ENCODE measurements around the gene CTPS1. TPM values are rescaled to one million over a fixed set of nuclear protein-coding genes. Genes with fewer than 3 reads are reported as not detected.

CTPS1 gene
- total RNA-seq, 2 donors from 2014 or later: 11.1 to 14.0 TPM

DNA sequence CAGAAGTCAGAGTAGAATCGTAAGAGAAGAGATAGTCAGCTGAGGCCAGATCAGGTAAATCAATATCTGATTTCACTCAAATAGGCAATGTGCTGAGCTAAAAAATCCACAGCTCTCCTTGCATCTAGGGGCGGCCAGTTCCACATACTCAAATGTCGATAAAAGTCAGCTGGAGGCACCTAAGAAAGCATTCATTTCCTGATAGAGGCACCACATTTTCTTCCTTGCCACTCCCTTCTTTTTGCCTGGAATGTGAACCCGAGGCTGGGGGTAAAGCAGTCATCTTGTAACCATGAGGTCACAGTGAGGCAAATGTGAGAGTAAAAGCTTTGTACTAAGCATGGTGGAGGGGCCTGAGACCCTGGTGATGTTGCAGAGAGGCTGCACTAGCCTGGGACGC is 24.2 kb upstream of the CTPS1 start:
- intact Hi-C loops (cut with DNase I, micrococcal nuclease): loop anchor here in 1 of 2 donors (10.0 kb wide), 2 partner anchors 180 to 330 kb away; no protein-coding TSS in a partner anchor
- no peak for DNase-seq
- ATAC-seq: no peak

DNA sequence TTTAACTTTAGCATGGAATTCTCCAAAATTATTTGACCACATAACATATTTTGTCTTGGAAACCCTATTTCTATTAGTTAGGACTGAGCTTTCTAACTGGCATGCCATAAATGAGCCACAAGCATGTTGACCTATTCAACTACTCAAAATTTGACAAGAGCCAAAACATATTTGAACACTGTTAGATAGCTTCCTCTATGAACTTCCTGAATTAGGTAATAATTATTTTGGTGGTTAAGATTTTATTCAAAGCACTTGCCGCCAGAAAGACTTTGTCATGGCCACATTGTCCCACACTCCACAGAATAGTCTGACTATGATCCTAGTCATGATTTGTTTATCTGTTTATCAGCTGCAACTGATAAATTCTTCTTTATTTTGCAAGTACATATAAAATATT is 23.1 kb upstream of the CTPS1 start:
- ATAC-seq: no peak
- no peak for DNase-seq
- intact Hi-C loops (cut with DNase I, micrococcal nuclease): loop anchor here in 1 of 2 donors (10.0 kb wide), 2 partner anchors 182 to 332 kb away; no protein-coding TSS in a partner anchor

DNA sequence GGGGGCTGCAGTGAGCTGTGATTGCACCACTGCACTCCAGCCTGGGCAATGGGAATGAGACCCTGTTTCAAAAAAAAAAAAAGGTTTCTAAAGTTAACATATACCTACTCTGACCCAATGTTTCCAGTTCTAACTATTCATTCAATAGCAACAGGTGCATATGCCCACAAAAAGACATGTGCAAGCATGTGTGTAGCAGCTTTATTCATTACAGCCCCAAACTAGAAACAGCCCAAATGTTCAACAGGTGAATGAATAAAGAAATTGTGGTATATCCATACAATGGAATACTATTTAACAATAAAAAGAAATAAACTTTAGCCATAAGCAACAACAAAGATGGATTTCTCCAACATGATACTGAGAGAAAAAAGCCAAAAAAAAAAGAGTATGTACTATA is 21.3 kb upstream of the CTPS1 start:
- intact Hi-C loops (cut with DNase I, micrococcal nuclease): loop anchor here in 1 of 2 donors (10.0 kb wide), 2 partner anchors 183 to 333 kb away; no protein-coding TSS in a partner anchor
- DNase-seq: no peak
- ATAC-seq: no peak

DNA sequence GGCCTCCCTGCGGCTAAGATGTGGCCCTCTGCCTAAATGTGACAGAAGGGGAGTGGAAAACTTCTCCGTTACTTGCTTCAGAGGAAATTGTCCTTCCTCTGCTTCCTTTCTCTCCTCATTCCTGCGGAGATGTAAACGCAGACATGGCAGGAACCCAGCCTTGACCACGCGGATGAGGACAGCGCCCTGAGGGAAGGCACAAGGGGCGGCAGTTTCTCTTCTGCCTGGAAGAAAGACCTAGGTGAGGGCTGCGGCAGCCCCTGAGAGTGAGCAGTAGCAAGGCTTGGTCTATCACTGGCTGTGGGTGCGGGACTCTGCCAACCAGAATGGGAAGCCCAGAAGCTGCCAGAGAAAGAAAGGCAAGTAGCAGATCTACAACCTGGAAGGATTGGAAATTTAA is 14.0 kb upstream of the CTPS1 start:
- ATAC-seq: no peak
- no peak for DNase-seq
- intact Hi-C loops (cut with DNase I, micrococcal nuclease): no loop called here

DNA sequence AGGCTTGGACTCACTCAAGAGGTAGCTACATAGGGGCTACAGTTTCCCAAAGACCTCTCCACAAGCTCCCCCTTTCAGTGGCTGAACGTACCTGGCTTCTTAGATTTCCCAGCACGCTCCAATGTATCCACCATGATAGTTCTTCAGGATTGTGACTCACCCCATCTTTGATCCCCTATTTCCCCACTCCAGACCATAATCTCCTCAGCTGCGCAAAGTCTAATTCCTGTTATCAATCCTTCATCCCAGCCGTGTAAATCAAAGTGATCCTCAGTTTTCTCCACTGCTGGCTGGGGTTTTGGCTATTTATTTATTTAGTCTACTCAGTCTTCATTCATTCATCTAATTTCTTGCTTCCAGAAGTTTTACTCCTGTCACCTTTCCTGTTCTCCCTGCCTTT is 13.1 kb upstream of the CTPS1 start:
- ATAC-seq: no peak
- DNase-seq: no peak
- intact Hi-C loops (cut with DNase I, micrococcal nuclease): no loop called here

DNA sequence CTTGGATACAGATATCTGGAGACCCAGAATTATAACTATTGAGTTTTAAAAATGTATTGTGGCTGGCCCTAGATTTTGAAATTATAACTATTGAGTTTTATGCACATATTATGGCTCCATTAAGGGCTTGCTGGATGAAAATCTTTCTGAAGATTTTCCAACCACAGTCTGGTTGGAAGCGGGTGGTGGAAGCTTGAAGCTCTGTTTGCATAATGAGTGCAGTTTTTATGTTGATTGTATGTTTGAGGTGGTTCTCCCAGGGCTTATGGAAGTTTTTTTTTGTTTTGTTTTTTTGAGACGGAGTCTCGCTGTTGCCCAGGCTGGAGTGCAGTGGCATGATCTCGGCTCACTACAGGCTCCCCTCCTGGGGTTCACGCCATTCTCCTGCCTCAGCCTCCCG is 10.1 kb upstream of the CTPS1 start:
- ATAC-seq: no peak
- intact Hi-C loops (cut with DNase I, micrococcal nuclease): no loop called here

DNA sequence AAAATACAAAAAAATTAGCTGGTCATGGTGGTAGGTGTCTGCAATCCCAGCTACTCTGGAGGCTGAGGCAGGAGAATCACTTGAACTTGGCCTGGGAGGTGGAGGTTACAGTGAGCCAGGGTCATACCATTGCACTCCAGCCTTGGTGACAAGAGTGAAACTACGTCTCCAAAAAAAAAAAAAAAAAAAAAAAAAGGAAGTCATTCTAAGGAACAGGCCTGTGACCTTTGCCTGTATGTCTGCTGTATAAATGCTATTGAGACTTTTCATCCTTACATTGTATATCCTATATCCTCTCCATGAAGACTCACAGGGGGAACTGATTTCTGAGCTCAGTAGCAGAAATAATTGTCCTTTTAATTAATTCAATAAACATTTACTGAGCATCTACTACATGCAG is 7.5 kb upstream of the CTPS1 start:
- ATAC-seq (no peak), DNase-seq (no peak)
- intact Hi-C loops (cut with DNase I, micrococcal nuclease): no loop called here

More for the DNA sequence above, 10.1 kb upstream of the CTPS1 start:
- DNase-seq: no peak

DNA sequence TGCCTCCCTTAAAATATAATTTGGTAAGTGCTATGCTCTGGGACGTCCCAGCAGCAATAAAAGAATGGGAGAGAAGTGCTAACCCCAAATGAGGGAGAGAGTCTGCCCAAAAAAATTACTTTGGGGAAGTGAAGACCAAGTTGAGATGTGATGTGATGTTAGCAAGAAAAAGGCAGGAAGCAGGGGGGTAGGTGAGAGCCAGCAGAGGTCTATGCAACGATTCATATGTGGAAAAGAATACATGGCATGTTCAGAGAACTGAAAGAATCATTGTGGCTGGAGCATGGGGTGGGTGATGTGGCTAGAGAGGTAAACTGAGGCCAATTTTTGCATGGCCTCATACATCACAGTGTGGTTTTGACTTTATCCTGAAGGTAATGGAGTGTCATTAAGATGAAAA is 5.6 kb upstream of the CTPS1 start:
- ATAC-seq (no peak), DNase-seq (no peak)
- intact Hi-C loops (cut with DNase I, micrococcal nuclease): no loop called here

DNA sequence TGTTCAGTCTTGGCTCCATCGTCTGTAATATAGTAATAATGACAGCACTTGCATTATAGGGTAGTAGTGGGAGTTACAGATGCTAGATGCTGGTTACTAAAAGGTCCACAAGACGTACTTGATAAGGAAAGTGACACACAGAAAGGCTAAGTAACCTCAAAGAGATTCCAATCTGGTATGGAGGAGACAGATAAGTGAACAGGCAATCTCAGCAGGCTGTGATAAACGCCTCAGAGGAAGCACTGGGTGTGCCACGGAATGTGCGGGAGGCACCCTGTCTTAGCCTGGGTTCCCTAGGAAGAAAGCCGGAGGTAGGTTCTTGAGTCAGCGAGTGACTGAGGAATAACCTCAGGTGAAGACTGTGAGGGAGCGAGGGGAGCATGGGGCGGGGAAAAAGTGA is 4.6 kb upstream of the CTPS1 start:
- DNase-seq (no peak), ATAC-seq (no peak)
- intact Hi-C loops (cut with DNase I, micrococcal nuclease): no loop called here

DNA sequence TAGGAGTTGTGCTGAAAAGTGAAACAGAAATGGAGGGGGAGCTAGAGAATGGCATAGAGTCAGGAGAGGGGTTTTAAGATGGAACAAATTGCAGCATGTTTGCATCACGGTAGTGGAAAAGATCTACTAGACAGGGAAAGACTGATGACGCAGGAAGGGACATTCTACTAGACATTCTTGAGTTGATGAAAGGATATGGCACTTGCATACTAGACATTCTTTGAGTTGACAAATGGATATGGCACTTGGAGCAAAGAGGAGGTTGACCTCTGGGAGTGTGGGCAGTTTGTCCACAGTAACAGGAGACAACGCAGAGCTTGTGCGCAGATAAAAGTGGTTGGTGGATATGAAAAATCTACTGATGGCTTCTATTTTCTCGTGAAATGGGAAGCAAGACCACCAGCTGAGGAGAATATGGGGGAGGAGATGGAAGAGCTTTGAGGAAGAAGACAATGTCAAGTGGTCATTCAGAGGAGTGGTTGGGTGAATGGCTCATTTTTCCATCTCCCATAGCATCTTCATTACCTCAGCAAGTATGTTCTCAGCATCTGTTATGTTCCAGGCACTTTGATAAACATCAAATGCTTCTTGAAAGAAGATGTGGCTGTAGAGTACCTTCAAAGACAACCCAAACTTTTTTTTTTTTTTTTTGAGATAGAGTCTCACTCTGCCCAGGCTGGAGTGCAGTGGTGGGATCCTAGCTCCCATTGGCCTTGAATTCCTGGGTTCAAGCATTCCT is 2.4 kb upstream of the CTPS1 start:
- ATAC-seq (no peak), DNase-seq (no peak)
- intact Hi-C loops (cut with DNase I, micrococcal nuclease): no loop called here

DNA sequence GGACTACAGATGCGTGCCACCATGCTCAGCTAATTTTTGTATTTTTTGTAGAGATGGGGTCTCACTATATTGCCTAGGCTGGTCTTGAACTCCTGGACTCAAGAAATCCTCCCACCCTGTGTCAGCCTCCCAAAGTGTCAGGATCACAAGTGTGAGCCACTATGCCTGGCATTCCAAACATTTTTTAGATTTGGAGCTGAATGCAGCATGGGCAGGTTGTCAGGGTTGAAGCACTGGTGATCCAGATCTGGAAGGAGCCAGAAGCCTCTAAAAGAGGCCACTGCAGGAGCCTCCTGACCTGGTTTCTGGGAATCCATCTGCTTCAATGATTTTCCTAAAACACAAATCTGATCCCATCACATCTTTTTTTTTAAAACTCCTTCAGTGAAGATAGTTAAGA is 1.8 kb upstream of the CTPS1 start:
- DNase-seq (no peak), ATAC-seq (no peak)
- intact Hi-C loops (cut with DNase I, micrococcal nuclease): no loop called here

DNA sequence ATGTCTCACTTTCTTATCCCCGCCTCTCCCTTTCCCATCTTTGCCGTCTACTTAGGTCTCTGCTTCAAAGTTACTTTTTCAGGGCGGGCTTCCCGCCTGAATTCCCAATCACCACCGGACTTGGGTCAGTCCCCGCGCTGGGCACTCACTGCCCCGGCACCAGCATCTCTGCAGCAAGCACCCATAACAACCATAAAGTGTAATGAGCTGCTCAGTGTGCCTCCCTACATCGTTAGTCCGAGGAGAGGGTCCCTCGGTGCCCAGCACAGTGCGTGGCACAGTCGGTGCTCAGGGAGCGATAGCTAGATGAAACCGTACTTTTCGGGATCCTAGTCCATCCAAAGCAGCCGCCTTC is 633 bp upstream of the CTPS1 start:
- no peak for DNase-seq
- intact Hi-C loops (cut with DNase I, micrococcal nuclease): no loop called here
- ATAC-seq: no peak

DNA sequence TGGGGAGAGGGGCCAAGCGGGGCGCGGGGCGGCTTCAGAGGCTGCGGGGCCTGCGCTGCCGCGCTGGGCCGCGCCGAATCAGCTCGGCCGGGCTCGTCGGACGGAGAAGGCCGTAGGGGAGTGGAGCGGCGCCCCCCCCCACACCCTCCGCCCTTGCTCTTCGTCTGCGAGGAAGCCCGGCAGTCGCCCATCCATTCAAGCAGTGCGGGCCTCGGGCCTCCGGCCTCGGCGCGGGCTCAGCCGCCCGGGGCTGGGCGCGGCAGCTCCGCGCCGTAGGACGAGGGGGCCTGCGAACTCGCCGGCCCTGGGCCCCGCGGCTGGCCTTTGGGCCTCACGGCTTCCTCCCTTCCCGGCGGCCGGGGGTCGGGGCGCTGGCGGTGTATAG is 564 bp downstream of the CTPS1 start:
- intact Hi-C loops (cut with DNase I, micrococcal nuclease): no loop called here
- DNase-seq: no peak

DNA sequence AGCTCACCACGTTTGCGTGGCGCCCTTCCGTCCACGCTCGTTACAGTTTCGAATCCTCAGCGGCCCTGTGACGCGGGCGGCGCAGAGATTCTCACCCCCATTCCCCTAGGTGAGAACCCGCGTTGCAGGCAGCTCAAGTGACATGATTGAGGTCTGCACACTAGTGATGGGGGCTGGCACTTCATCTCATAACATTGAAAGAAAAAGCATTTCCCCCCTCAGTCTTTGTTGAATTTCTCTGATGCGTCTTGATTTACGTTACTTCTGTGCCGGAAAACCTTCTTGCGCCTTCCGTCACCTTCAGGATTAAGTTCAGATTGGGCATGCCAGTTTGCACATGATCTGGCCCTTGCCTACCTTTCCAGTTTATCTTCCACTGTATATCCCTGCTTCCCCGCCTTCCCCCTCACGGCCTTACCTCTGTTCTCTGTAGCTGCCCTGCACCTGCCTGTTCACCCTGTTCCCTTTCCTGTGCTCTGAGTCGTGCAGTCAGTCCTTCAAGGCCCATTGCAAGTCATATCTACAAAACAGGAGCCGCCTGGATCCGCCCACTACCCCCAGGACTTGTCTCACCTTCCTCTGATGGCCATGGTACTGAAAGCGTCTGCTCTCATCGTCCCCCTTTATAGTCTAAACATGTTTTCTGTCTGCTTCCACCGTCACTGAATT is 1.1 kb downstream of the CTPS1 start:
- intact Hi-C loops (cut with DNase I, micrococcal nuclease): no loop called here
- DNase-seq (peak; percentile 27 to 35), ATAC-seq (no peak)

More for the DNA sequence above, 564 bp downstream of the CTPS1 start:
- ATAC-seq: peak; percentile 29

DNA sequence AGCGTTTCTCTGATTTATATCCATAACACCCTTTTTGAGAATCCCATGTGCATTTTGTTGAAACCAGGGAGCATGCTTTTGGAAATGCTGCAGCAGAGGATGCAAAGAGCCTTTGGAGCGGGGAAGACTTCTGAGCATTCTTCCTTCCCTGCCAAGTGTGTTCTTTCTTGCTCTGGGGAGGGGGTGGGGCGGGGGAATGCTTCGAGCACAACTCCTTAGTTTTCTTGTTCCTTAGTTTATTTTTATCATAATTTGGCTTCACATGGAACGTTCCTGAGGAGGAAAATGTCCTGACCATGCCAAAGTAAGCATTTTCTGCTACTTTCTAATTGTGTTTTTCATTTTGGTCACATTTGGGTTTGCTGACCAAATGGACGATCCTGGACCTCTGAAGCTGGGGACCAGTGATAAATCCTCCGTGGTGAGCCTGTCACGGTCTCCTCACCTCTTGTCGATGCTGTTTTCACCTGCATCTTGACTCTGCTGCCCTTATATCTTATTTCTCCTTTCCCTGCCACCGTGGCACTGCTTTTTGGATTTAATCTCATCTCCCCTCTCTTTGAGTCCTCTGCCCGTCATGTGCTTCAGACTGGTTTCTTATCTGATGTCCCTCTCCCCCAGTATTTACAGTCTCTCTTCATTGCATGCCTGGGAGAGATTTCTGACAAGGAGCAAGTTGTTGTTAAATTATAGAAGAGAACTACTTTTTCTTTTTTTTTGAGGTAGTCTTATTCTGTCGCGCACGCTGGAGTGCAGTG is 2.4 kb downstream of the CTPS1 start:
- no peak for DNase-seq
- intact Hi-C loops (cut with DNase I, micrococcal nuclease): no loop called here
- no peak for ATAC-seq

DNA sequence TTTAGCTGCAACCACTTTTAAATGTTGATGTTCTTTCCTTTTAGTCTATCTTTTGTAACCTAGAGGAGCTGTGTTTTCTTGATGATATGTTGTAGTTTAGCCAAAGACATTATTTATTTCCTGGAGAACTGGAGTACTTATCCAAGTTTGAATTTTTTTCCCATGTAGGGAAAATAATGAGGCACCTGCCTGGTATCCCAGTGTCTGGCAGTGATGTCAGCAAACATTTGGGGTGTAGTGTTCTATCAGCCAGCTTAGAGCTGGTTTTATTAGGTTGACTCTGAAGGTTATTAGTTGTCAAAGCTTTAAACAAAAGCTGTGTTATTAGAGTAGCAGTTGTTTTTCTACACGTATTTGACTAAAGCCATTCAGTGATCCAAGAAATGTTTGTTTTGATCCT is 3.2 kb downstream of the CTPS1 start:
- ATAC-seq (no peak), DNase-seq (no peak)
- intact Hi-C loops (cut with DNase I, micrococcal nuclease): no loop called here

DNA sequence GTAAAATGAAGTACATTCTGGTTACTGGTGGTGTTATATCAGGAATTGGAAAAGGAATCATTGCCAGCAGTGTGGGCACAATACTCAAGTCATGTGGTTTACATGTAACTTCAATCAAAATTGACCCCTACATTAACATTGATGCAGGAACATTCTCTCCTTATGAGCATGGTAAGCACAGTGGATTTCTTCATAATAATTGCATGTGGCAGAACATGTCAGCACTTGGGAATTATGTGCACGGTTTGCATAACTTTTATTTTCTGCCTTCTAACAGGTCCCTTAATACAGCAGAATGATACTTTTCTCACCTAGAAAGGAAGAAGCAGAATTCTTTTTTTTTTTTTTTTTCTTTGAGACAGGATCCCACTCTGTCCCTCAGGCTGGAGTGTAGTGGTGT is 3.8 kb downstream of the CTPS1 start:
- ATAC-seq: no peak
- no peak for DNase-seq
- intact Hi-C loops (cut with DNase I, micrococcal nuclease): no loop called here

DNA sequence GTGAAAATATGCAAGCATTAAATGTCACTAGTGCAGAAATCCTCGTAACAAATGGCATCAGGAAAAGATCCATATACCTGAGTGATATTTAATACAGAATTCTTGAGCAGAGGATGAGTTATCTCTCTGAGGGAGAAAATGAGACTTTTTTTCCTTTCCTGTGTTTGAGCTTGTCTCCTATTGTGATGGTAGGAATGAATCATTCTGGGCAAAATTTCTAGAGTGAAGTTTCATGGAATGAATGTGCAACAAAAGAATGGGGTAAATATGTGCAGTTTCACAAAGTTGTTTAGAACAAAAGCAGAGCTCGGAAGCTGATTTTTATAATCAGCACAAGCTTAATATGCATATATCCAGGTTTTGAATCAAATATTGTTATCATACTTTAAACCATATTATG is 4.6 kb downstream of the CTPS1 start:
- ATAC-seq: no peak
- DNase-seq: no peak
- intact Hi-C loops (cut with DNase I, micrococcal nuclease): no loop called here

DNA sequence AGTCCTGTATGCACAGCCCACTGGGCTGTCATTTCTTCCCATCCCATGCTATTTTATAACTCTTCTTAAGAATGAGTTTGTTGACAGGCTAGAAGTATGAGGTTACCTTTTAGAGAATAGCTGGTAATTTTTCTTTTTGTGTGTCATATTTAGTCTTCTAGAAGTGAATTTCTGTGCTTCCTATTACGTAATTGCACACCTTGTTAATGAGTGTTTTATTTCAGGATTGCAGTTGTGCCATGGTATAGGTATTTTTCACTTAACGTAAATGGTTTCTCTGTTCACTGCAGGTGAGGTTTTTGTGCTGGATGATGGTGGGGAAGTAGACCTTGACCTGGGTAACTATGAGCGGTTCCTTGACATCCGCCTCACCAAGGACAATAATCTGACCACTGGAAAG is 5.0 kb downstream of the CTPS1 start:
- no peak for ATAC-seq
- intact Hi-C loops (cut with DNase I, micrococcal nuclease): no loop called here
- DNase-seq: no peak

DNA sequence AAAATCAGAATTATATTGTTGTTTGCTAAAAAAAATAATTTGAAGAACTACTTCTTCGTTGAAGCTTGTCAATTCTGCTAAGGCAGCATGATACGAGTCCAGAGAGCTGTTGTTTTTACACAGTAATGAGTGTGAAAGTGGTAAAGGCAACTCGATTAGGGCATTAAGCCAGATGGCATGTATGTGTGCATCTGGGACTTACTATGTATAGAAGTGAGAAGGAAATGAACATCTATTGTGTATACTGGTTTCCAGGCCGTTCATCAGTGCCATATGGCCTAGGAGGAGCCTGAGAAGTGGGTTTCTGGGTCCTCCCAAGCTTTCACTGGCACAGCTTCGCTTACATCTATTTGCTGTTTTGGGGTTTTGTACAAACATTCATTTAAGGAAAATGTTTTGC is 5.7 kb downstream of the CTPS1 start:
- DNase-seq (no peak), ATAC-seq (no peak)
- intact Hi-C loops (cut with DNase I, micrococcal nuclease): no loop called here
